SKM-1 treated with dmso at 0.1 percent for 144 hours (cell line): ENCODE measurements around the gene SURF2.

Experiments
- DNase-seq: peaks from one replicate; lab custom pipeline; 2025; ENCODE audit not compliant: unreplicated experiment; lab: John Stamatoyannopoulos, UW

SURF2 gene

DNA sequence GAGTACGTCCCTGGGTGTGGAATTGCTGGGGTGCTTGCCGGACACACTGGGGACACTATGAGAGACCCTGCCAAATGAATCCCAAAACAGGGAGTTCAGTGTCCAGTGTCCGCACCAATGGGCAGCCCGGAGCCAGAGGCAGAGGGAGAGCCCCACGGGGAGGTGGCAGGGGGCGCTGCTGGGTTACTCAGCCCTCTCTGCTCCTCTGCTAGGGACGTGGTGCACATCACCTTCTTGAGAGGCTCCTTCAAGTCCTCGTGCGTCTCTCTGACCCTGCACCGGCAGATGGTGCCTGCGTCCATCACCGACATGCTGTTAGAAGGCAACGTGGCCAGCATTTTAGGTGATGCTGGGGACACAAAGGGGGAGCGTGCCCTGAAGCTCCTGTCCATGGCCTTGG is 40.6 kb downstream of the SURF2 start:
- peak; percentile 2 for DNase-seq

GRCh38 chr9:133397370-133397769 is 41.0 kb downstream of the SURF2 start:
- no peak for DNase-seq

DNA sequence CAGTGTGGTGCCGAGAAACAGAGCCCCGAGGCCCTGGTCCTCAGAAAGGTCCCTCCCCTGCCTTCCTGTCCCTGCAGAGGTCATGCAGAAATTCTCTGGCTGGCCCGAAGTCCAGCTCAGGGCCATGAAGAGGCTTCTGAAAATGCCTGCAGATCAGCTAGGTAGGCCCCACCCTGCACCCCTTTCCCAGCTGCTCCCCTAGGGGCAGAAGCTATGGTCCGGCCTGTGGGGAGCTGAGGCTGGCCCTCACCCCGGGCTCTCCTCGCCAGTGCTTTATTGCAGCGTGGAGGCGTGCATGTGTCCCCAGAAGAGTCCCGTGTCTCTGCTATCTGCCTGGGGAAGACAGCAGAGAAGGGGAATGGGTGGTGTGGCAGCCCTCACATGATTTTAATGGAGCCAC is 41.5 kb downstream of the SURF2 start:
- no peak for DNase-seq

DNA sequence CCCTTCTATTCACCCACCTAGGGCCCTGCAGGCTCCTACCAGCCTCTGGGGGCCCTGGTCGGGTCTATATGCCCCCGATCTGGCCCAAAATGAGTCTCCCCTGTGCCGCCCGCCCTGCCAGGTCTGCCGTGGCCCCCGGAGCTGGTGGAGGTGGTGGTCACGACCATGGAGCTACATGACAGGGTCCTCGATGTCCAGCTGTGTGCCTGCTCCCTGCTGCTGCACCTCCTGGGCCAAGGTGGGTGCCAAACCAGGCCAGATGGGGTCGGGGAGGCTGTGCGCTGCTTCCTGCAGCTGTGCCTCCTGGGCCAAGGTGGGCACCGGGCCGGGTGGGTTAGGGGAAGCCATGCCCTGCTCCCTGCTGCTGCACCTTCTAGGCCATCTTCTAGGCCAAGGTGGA is 43.9 kb downstream of the SURF2 start:
- no peak for DNase-seq

- DNase-seq: no peak
Observed at GRCh38 chr9:133401588-133401987, 45.2 kb downstream of the SURF2 start.

DNA sequence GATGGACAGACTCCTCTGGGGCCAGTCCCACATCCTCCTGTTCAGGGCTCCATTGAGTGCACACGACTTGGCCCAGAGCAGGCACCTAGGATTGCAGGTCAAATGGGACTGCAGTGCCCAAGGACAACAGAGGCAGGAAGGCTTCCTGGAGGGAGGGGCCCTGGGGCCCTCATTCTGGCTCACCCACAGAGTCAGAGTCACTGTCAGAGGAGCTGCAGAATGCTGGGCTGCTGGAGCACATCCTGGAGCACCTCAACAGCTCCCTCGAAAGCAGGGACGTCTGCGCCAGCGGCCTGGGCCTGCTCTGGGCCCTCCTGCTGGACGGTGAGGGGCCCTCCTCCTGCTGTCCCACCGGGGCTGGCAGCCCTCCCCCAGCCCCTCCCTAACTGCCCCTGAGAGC is 46.3 kb downstream of the SURF2 start:
- no peak for DNase-seq

DNA sequence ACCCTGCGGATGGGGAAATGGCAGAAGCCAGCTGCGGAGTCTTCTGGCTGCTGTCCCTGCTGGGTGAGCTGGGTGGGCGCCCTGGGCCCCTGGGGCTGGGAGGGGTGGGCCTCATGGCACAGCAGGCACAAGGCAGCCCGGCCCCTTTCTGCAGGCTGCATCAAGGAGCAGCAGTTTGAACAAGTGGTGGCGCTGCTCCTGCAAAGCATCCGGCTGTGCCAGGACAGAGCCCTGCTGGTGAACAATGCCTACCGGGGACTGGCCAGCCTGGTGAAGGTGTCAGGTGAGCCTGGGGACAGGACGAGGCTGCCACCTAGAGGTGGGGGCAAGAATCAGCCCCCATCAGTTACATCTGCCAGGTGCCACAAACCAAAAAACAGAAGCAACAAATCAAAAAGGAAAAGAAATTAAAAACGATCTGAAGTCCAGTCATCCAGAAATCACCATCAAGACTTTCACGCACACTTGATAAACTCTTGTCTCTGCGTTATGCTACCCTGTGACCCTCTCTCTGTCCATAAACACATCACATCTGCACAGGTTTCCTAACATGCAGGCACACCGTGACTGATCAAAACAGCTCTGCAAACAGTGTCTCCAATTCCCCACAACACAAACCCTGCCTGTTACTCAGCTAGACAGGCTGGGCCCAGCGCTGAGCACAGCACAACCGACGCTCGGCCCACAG is 47.6 kb downstream of the SURF2 start:
- DNase-seq: no peak

GRCh38 chr9:133404454-133405002 is 48.2 kb downstream of the SURF2 start:
- no peak for DNase-seq

GRCh38 chr9:133405508-133406438 is 49.4 kb downstream of the SURF2 start:
- no peak for DNase-seq

GRCh38 chr9:133406480-133407307 is 50.3 kb downstream of the SURF2 start:
- peak; percentile 59 for DNase-seq

DNA sequence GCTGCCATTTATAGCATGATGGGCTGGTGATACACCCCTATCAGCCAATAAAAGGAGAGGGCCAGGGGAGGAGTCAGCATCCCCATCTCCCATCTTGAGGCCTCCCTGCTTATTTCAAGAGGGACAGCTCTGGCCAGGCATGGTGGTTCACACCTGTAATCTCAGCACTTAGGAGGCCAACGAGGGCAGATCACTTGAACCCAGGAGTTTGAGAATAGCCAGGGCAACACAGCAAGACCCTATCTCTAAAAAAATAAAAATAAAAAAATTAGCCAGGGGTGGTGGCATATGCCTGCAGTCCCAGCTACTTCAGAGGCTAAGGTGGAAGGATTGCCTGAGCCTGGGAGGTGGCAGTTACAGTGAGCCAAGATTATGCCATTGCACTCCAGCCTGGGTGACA is 51.7 kb downstream of the SURF2 start:
- no peak for DNase-seq
